ENCODE measurements around the gene LYPLA2.

GRCh38 chr1:23798662-23799142 is 7.8 kb downstream of the LYPLA2 start:
- TF ChIP-seq CTCF (IDR thresholded peaks at IDR 0.05; ENCODE audit: low read depth, low read length, poor library complexity, severe bottlenecking) = peak; percentile 51
- no peak for TF ChIP-seq EZH2phosphoT487 (IDR thresholded peaks at IDR 0.05; ENCODE audit: borderline replicate concordance, low read length)

All from DOHH2 (cell line).